DOHH2 (cell line): Measurements from ENCODE around the gene NRXN3.

Experiments
- EZH2phosphoT487 ChIP-seq: fragments of 200-600 bp; sonication (generic); IDR thresholded peaks from 2 replicates; pipeline ENCODE4 v1.6.1; 2017; ENCODE audit warnings: borderline replicate concordance, mild to moderate bottlenecking, antibody characterized with exemption, low read length, moderate library complexity, mixed read lengths
- TF ChIP-seq, protein P1 (sequence below): fragments of 200-600 bp; sonication (generic); IDR thresholded peaks from one replicate; pipeline ENCODE4 v1.5.1; 2014; ENCODE audit warnings: antibody characterized with exemption, mild to moderate bottlenecking, low read depth, low read length; ENCODE audit not compliant: poor library complexity, severe bottlenecking

DNA sequence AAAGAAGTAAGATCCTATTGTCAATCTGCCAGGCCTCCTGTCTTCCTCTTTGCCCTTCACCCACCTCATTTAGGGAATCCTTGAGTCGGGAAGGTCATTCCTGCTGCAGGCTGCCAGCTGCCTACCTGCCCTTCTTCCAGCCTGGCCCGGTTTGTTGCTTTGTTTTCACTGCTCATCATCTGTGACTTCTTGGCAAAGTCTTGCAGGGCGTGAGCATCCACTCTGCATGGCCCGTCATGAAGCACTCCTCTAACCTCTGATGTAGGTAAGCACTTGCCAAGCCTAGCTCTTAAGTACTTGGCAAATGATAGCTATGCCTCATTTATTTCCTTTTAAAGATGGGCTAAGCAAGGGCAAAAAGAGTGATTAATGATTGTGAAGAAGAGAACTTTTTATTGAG lies 192.8 kb downstream of the NRXN3 start:
- TF ChIP-seq, protein P1, sequence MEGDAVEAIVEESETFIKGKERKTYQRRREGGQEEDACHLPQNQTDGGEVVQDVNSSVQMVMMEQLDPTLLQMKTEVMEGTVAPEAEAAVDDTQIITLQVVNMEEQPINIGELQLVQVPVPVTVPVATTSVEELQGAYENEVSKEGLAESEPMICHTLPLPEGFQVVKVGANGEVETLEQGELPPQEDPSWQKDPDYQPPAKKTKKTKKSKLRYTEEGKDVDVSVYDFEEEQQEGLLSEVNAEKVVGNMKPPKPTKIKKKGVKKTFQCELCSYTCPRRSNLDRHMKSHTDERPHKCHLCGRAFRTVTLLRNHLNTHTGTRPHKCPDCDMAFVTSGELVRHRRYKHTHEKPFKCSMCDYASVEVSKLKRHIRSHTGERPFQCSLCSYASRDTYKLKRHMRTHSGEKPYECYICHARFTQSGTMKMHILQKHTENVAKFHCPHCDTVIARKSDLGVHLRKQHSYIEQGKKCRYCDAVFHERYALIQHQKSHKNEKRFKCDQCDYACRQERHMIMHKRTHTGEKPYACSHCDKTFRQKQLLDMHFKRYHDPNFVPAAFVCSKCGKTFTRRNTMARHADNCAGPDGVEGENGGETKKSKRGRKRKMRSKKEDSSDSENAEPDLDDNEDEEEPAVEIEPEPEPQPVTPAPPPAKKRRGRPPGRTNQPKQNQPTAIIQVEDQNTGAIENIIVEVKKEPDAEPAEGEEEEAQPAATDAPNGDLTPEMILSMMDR, result no peak
- no peak for TF ChIP-seq EZH2phosphoT487
